Ishikawa (cell line): Measurements from ENCODE around the gene CDK9.

Experiments used
- CEBPB ChIP-seq: IDR thresholded peaks from 2 replicates; pipeline ENCODE4 v1.6.1; 2012
- CREB1 ChIP-seq: IDR thresholded peaks from 2 replicates; pipeline ENCODE4 v1.6.1; 2012; ENCODE audit warnings: low read depth
- EGR1 ChIP-seq: IDR thresholded peaks from 2 replicates; pipeline ENCODE4 v1.6.1; 2012
- EP300 ChIP-seq: IDR thresholded peaks from 2 replicates; pipeline ENCODE4 v1.6.1; 2012; ENCODE audit warnings: borderline replicate concordance
- FOXM1 ChIP-seq: IDR thresholded peaks from 2 replicates; pipeline ENCODE4 v1.6.1; 2012; ENCODE audit warnings: low read depth, borderline replicate concordance
- NFIC ChIP-seq: IDR thresholded peaks from 2 replicates; pipeline ENCODE4 v1.6.1; 2012
- RAD21 ChIP-seq: IDR thresholded peaks from 2 replicates; pipeline ENCODE4 v1.6.1; 2012; ENCODE audit warnings: low read depth
- TAF1 ChIP-seq: IDR thresholded peaks from 2 replicates; pipeline ENCODE4 v1.6.1; 2012; ENCODE audit warnings: low read depth, mild to moderate bottlenecking
- TCF12 ChIP-seq: IDR thresholded peaks from 2 replicates; pipeline ENCODE4 v1.6.1; 2012; ENCODE audit warnings: low read depth
- TEAD4 ChIP-seq: IDR thresholded peaks from 2 replicates; pipeline ENCODE4 v1.6.1; 2012
- USF1 ChIP-seq: IDR thresholded peaks from 2 replicates; pipeline ENCODE4 v1.6.1; 2012
- YY1 ChIP-seq: IDR thresholded peaks from 2 replicates; pipeline ENCODE4 v1.6.1; 2012; ENCODE audit warnings: low read depth
- ZBTB7A ChIP-seq: IDR thresholded peaks from 2 replicates; pipeline ENCODE4 v1.6.1; 2012; ENCODE audit warnings: low read depth
- TF ChIP-seq, protein P1 (sequence below): IDR thresholded peaks from 2 replicates; pipeline ENCODE4 v1.6.1; 2012; ENCODE audit warnings: low read depth, mild to moderate bottlenecking
- TF ChIP-seq, protein P2 (sequence below): IDR thresholded peaks from 2 replicates; pipeline ENCODE4 v1.6.1; 2012

CDK9 gene

GRCh38 chr9:127796225-127796813 is 10.5 kb downstream of the CDK9 start:
- TF ChIP-seq RAD21 = no peak
- TF ChIP-seq ZBTB7A = no peak
- TF ChIP-seq YY1 = no peak
- TF ChIP-seq TEAD4 = no peak
- TF ChIP-seq TAF1 = no peak
- no peak for TF ChIP-seq CREB1
- no peak for TF ChIP-seq CEBPB
- TF ChIP-seq, protein P1, sequence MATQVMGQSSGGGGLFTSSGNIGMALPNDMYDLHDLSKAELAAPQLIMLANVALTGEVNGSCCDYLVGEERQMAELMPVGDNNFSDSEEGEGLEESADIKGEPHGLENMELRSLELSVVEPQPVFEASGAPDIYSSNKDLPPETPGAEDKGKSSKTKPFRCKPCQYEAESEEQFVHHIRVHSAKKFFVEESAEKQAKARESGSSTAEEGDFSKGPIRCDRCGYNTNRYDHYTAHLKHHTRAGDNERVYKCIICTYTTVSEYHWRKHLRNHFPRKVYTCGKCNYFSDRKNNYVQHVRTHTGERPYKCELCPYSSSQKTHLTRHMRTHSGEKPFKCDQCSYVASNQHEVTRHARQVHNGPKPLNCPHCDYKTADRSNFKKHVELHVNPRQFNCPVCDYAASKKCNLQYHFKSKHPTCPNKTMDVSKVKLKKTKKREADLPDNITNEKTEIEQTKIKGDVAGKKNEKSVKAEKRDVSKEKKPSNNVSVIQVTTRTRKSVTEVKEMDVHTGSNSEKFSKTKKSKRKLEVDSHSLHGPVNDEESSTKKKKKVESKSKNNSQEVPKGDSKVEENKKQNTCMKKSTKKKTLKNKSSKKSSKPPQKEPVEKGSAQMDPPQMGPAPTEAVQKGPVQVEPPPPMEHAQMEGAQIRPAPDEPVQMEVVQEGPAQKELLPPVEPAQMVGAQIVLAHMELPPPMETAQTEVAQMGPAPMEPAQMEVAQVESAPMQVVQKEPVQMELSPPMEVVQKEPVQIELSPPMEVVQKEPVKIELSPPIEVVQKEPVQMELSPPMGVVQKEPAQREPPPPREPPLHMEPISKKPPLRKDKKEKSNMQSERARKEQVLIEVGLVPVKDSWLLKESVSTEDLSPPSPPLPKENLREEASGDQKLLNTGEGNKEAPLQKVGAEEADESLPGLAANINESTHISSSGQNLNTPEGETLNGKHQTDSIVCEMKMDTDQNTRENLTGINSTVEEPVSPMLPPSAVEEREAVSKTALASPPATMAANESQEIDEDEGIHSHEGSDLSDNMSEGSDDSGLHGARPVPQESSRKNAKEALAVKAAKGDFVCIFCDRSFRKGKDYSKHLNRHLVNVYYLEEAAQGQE = no peak
- no peak for TF ChIP-seq EGR1
- TF ChIP-seq TCF12 = no peak
- TF ChIP-seq FOXM1 = no peak
- no peak for TF ChIP-seq USF1
- TF ChIP-seq EP300 = no peak
- TF ChIP-seq, protein P2, sequence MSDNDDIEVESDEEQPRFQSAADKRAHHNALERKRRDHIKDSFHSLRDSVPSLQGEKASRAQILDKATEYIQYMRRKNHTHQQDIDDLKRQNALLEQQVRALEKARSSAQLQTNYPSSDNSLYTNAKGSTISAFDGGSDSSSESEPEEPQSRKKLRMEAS = no peak

DNA sequence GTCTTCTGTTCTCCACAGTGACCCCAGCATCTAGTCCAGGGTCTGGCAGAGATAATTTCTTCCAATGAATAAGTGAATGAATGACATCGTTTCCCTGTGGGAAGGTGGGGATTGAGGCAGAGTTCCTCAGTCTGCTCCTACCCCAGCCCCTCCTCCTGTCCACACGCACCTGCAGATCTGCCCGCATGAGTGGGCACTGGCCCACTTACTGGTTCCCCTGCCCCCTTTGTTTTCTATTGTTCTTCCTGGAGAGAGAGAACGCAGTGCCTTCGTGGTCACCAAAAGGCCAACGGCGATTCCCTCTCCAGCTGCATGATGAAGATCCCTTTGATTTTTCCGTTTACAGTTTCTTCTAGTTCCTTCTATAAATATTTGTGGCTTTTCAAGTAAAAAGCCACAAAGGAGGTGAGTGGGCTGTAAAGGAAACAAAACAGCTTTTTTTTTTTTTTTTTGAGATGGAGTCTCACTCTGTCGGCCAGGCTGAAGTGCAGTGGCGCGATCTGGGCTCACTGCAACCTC is 11.1 kb downstream of the CDK9 start:
- TF ChIP-seq ZBTB7A (no peak), TAF1 (no peak), CREB1 (no peak), RAD21 (no peak), FOXM1 (no peak), EGR1 (no peak), YY1 (no peak), TEAD4 (no peak), EP300 (no peak), TCF12 (no peak), NFIC (no peak), USF1 (no peak), CEBPB (no peak)
- TF ChIP-seq, protein P1 = no peak
- TF ChIP-seq, protein P2 = no peak

DNA sequence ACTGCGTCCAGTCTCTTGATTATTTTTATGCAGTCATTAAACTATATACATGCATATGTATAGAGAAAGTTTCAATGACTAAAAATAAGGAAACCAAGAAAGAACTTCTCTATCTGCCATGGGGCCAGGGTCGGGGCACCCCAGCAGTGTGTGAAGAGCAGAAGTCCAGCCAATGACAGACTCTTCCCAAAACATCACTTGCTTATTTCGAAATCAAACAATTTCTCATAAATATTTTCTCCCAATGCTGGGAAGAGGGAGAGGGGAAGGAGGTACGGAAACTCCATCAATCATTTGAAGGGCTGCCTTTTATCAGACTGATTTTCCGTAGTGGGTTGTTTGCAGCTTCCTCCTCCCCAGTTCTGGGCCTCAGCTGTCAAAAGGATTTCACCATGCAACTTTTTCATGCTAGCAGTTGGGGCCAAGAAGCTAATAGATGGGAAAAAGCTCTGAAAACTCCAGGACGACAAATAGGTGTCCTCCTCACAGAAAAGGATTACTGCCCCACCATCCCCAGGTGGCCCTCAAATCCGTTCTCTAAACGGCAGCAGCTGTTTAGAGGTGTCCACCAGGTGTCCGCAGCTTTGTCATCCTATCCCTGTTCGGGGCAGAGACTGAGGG is 16.2 kb downstream of the CDK9 start:
- TF ChIP-seq CREB1 (no peak), CEBPB (0 out of 2 replicates have a peak, but pooled peaks have one; percentile 11), NFIC (no peak), YY1 (no peak)

DNA sequence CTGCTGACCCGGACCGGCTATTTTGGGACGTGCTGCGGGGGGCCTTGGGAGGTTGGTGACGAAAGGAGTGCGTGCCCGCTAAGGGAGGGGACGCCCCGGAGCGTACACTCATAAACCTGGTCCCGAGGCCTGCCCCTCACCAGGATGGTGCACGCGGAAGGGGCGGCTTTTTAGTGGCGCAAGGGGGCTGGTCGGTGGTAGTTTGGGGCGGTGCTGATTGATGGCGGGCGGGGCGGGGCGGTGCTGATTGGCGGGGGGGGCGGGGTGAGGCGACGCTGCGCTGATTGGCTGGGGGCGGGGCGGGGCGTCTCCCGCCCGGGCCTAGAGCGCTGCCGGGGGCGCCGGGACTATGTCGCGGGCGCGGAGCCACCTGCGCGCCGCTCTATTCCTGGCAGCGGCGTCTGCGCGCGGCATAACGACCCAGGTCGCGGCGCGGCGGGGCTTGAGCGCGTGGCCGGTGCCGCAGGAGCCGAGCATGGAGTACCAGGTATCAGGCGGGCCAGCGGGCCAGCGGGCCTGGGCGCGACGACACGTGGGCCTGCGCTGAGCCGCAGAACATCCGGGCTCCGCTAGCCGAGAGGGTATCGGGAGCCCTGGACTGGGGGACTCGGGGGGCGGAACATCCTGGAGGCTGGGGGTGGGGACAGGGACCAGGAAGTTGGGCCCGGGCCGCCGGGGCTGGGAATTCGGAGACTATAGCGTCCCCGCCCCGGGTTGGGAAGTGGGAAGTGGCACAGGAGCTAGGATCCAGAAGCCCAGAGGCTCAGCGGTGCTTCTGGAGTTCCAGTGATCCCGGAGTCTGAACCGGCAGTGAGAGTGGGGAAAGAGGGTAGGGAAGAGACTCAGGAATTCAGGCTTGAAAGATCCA is 17.0 kb downstream of the CDK9 start, which contains the start of gene FPGS:
Gene FPGS, plus strand, starts transcription at position 307 of the 868 bp plus-strand sequence. Its CDS starts 43 bp downstream, at position 350.
- TF ChIP-seq RAD21 = no peak
- 0 out of 2 replicates have a peak, but pooled peaks have one; percentile 37 for TF ChIP-seq EP300
- TF ChIP-seq TAF1 = no peak; the same call in 1 of the 2 replicates
- no peak for TF ChIP-seq CREB1
- no peak for TF ChIP-seq EGR1
- no peak for TF ChIP-seq FOXM1
- TF ChIP-seq, protein P1 = no peak
- peak; percentile 72 for TF ChIP-seq USF1
- peak; percentile 57 for TF ChIP-seq YY1
- TF ChIP-seq TEAD4 = peak; percentile 16
- TF ChIP-seq NFIC = peak; percentile 58; the same call in 1 of the 2 replicates
- no peak for TF ChIP-seq TCF12
- TF ChIP-seq, protein P2 = peak; percentile 96
- no peak for TF ChIP-seq ZBTB7A
- TF ChIP-seq CEBPB = no peak
